Left forelimb (tissue), 1 donor: ENCODE results near the gene PLXNA4.
"Not testable (repeated sequence)": the region's sequence is repeated elsewhere in the genome, so short reads cannot be mapped to it uniquely, and the experiment has no call there.

Experiments
- DNase-seq: peaks from one replicate; pipeline ENCODE4 v3.0.0-alpha.2; 2018; ENCODE audit warnings: low spot score

Gene PLXNA4

DNA sequence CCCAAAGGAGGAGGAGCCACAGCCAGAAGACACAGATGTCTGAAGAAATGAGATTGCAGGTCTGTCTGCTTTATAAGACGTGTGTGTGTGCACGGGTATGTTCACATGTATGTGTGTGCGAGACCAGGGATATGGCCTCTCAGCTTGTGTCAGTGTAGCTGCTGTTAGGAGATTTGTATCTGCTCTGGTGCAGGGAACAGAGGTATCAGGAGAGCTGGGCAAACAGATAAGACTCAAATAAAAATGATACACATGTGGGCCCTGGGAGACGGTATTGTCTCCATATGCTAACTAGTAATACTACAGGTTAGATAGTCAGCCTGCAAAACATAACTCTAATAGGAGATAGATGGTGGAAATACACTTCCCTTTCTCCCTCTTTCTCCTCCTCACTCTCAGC lies 161.0 kb downstream of the PLXNA4 start:
- no peak for DNase-seq

DNA sequence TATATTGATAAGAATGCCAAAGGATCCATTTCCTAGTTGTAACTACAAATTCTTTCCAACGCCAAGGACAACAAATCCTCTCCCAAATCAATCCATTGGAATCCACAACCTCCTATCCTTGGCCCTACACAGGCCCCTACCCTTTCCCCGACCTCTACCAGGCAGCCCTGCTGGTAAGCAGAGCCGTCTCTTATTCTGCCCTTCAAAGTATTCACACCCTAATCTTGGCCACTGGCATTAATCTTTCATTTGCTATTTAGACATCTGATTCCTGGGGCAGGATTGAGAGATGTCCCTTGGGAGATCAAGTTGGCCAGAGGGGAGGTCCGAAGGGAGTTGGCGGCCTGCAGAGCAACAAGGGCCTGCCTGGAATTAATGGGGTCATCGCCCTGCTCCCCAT lies 161.4 kb downstream of the PLXNA4 start:
- no peak for DNase-seq

DNA sequence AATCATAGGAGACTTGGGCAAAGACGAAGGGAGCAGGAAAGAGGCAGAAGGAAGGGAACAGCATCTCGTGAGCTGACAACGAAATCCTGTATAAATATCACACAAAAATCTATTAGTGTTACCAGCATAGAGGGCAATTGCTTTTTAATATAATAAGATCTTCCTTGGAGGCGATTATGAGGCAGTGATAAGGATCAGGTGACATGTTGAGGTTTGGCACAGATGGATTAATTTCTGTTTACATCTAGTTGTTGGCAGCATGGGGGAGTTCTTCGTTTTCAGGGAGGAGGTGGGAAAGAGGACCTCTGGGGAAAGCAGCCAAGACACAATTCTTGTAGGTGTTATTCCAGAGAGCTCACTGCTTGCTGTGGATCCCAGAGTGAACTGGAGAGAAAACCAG lies 163.8 kb downstream of the PLXNA4 start:
- no peak for DNase-seq

DNA sequence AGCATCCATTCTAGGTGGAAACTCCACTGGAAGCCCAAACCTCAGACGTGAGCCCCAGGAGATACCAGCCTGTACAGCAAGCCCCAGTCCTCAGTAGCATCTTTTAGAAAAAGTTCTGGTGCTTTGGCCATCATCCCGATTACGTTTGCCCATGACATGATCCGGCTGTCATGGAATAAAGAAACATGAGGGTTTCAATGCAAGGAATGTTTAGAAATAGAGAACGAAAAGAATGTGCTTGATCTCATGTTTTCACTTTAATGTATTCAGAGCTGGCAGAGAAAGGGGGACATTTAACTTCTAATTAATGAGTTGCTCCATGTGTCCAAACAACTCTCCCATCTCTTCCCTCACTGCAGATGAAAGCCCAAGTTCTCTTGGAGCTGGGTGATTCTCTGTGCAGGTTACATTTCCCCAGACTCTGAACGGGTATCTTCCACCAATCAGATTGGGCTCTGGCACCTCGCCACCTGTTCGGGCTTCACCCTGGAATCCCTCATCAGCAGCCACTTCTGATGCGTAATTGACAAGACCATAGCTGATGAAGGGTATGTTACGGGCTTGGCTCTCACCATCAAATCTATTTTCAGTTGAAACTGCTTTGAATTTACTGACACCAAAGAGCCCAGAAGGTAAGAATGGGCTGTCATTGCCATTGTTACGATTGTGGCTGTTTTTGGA lies 165.3 kb downstream of the PLXNA4 start:
- DNase-seq, result no peak

DNA sequence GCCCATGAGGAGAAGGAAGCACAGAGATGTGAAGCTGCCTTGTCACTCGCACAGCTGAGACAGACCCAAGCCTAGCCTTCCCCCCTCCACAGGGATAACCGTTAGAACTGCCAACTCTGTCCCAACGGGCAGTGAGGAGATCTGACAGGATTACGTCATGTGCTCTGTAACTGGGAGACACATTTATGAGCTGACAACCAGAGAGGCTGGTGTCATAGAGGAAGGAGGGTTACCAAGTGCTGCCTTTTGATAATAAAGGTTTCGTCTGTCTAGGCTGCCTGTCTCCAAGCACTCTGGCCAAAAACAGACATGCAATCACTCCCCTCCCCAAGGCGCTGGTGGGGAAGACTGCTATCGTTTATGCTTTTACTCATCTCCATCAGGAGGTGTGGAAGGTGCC lies 165.9 kb downstream of the PLXNA4 start:
- DNase-seq, result no peak

DNA sequence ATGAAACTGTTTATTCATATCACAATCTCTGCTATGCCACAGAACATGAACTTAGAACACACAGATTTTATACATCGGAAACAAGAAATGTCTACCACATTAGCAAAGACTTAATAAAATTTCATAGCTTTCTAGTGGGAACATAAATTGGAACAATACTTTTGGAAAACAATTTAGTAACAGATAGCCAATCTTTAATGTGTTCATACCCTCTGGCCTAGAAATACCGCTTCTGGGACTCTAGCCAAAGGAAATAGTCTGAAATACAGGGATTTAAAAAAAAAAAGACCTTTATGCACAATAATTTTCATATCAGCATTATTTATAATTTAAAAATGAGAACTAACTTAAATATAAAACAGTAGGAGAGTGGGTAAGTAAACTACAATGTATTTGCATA lies 168.5 kb downstream of the PLXNA4 start:
- no peak for DNase-seq

DNA sequence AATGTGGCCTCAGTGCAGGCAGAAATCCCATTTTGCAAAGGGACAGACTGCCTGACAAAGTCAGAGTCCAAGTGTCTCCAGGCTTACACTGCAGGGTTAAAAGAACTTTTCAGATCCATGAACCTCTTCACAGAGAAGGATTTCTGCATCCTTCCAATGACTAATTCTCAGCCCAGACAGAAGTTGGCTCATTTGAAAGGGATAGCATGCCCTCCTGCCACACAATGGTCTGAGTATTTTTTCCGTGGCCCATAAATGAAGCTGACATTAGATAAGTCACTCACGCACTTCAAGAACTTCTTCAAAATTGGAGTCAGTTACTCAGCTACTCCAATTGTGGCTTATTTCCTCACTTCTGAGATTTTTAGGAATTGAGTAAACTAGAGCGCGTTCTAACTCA lies 170.2 kb downstream of the PLXNA4 start:
- DNase-seq, result no peak

DNA sequence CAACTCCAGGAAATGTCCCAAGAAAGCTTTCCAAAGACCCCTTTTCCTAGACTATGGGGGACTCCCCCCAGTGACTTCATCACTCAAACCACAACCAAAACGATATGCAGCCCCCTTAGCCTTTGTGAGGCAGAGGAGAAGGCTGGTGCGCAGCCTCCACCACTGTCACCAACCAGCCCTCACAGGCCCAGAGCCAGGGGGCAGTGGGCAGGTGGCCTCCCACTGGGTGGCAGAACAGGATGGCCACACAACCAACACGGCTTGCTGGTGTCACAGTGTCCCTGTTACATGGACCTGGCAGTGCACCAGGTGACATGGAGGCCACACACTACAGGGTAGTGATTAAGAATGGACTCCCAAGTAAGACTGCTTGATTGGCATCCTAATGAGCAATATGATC lies 172.0 kb downstream of the PLXNA4 start:
- DNase-seq, result no peak

DNA sequence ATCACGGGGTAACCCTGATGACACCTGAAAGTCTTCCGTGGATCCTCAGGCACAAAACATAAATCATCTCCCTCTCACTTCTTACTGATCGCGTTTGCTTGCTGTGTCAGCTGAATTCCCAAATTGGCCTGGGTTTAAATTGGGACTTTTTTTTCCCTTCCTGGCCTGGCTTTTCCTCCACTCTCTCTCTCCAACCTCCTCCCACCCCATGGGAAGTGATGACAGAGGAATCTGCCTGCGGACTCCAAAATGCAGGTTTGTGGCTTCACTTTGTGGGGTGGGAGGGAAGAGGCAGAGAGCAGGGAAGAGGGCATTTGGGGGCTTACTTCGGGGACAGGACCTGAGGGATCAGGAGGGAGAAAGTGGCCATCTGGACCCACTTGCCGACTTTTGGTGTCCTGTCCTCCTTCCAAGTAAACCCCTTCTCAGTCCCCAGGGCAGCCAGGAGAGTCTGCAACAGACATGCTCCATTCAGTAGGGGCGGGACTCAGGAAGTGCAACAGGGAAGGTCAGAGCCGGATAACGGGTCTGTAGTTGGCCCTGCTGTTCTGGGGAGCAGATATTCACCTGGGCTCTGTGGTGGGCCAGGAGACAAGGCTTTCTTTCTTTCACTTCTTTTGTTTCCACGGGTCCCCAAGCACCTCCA lies 172.7 kb downstream of the PLXNA4 start:
- DNase-seq, result no peak

DNA sequence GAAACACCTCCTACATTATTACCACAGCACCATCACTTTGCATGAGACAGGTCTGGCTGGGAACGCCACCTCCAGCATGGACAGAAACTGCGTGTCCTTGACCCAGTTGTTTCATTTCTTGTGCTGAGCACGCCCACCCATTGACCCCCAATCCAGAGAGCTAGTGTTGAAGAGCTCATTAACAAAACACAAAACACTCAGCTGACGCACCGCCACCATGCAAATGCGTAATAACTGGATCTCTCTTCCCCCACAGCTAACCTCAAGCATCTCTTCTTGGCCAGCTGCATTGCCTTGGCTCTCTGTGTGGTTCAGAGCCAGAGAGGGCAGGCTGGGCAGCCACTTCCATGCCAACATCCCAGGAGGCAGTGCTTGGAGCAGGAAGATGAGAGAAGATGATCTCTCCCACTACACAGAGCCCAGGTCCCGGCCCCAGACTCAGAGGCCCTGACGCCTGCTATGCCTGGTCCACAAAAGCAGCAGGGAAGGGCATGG lies 173.5 kb downstream of the PLXNA4 start:
- DNase-seq, result no peak

DNA sequence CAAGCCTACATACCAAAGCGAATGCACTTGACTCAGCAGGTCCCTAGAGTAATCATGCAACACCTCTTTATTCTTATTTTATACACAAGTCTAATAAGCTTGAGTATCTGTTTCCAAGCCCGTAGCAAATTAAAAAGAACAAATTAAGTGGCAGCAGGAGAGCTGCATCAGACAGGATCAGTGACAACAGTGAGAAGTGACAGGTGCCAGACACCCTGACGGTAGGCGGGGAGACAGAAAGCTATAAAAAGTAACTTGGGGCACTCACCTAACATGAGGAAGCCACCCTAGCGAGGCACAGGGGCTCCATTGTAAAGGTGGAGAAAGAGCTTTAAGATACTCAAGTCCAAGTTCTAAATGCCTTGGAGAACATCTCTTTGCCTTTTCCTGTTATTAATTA lies 174.2 kb downstream of the PLXNA4 start:
- DNase-seq, result no peak

DNA sequence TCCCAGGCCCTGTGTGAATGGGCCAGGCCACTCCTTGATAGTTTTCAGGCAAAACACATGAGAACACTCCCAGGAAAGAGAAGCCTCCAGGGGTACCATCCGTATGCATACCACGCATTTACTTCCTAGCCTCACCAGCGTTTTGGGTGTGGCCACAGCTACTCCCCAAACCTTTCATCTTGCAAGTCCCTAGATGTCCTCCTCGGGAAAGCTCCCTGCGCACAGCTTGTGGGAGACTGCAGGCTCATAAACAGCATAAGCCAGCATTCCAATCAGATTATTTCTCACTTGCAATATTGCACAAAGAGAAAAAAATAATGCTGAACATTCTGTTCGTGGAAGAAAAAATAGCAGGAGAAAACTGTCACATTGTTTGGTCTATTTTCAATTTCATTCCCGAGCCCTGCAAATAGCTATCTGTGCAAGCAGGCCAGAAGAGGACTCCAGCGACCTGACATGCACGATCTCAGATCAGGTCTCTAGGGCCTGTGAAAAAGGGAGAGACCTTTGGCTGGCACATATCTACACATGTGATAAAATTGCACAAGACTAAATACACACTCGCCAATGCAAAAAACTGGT lies 175.6 kb downstream of the PLXNA4 start:
- DNase-seq, result no peak

DNA sequence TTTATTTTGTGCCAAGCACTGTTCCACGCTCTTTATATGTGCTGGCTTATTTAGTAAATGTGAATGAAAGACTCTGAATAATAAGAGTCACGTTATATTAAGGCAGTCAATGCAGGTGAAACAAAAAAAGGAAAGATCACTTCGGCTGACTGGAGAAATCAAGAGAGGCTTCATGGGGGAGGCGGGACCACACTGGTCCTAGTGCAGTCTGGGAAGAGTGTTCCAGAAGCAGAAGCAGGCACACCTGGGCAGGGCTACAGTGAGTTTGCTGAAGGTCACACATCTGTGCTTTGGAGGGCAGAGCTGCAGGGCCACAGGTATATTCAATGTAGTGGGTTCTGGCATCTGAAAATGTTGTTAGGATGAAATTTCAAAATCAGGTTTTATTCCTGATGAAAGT lies 176.9 kb downstream of the PLXNA4 start:
- DNase-seq, result no peak

DNA sequence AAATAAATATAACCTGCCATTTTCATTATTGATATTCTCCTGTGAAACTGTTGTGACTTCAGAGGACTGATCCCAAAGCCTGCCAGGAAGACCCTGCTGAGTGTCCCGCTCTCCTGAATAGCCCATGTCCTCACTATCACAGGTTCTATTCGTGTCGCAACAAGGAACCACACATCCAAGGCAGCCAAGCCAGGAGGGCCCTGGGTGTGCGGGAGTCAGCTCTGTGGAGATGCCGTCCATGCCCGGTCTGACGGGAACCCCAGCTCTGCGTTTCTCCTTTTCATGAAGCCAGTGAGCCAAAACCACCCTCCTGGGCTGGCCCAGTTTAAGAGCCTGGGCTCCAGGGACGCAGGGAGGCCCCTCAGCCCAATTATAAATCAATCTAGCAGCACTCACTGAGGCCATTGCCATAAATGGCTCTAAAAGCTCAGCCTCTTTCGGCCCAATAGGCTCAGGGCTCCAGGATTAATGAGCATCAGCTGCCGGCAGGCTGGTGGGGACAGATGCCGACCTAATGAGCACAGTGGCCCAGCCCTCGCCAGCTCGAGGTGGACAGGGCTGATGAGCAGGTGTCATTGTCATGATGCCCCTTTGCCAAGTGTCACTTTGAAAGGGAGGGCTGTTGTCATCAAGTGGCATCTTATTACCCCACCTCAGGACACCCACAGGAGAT lies 177.9 kb downstream of the PLXNA4 start:
- DNase-seq, result no peak

DNA sequence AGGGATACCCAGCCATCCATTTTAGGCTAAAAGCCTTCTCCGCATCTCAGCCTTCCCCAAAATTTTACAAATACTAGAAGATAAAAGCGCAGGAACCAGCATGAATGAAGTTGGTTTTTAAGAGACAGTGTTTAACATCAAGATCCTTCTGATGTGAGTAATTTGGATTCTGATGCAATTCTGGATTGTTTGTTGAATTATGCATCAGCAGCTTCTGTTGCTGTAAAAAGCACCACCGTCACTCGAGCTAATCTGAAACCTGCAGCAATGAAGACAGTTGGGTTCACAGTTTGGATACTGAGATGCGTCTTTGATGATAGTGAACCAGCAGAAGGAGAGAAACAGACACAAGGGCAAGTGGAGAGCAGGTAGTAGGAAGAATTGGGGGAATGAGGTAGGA lies 179.2 kb downstream of the PLXNA4 start:
- DNase-seq, result no peak

DNA sequence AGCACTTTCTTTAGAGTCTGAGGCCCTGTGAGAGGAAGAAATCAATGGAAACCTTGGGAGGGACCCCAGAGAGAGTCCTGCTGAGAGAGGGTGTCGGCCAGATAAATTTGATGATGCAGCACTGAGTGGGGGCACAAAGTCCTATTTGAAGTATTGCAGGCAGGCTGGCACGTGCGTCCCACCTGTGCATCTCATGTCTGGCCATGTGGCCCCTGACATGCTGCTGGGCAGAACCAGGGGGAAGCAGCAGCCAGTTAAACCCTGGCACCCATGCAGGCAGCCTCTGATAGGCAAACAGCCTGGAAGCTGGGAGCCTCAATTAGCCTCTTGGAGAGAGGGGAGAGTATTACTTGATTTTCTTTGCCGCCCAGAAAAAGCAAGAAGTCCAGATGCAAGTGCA lies 180.9 kb downstream of the PLXNA4 start:
- DNase-seq, result no peak

DNA sequence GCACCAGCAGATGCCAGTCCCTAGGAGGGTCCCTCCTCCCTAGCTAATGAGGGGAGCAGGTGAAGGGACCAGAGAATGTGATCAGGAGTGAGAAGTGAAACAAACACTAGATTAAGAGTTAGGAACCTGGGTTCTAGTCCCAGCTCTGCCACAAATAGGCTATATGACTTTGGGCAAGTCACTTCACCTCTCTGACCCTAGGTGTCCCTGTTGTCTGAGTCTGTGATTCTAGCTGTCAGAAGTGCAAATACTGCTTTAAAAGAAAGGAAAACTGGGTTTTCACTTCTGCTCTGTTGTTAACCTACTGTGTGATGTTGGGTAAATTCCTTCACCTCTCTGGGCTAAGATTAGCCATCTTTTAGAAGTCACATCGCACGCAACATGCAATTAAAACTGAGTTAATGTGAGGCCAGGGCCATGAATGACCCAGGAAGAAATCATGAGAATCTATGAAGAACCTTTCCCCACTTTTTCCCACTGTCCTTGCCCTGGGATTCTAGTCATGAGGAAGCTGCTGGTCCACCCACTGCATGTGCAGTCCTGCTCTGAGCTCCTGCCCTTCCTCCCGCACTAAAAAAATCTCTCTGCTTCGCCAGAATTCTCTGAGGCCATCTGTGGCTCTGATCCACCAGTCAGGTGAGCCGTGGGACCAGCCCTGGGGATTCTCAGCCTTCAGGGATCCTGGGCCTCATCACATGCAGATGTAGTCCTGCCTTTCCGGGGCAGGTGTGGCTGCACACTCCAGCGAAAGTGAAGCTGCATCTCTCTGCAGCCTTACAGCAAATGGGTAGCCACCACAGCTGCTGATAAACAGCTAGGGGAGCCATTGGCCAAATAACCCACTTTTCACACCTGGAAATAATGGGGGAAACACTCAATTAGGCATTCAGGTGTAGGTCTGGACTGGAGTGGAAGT lies 181.7 kb downstream of the PLXNA4 start:
- DNase-seq, result no peak

DNA sequence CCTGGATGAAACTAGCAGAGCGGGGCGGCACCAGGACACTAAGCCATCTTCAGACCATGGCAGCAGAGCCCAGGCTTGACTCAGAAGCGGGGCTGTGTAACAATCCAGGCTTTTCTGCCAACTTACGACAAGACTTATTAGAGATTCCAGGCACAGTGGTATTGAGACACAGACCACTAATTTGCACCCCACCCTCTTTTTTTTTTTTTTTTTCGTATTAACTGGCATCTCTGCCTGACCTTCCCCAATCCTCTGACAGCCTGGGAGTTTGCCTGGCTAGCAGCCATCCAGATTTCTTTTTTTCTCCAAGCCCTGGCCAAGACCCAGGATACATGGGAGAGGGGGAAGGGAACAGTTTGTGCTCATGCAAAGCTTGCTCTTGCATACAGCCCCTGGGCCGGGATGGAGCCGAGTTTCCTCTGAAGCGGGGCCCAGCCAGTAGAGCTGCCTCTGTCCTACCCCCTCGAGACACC lies 182.4 kb downstream of the PLXNA4 start:
- DNase-seq, result no peak

DNA sequence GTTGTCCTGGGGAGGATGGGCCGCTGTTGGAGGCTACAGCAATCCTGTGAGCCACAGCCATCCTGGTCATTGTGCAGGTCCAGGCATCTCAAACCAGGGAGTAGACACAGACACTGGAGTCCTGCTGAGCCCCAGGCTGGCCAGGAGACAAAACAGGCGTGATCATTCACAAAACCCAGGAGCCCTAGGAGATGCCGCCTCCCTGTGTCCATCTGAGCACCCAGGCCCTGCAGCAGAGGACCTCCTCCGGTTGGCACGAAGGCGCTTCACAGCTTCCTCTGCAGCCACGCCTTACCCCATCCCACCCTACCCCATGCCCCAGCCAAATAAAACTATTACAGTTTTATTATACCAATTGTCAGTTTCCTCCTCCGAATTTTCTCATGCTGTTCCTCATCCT lies 183.6 kb downstream of the PLXNA4 start:
- no peak for DNase-seq

DNA sequence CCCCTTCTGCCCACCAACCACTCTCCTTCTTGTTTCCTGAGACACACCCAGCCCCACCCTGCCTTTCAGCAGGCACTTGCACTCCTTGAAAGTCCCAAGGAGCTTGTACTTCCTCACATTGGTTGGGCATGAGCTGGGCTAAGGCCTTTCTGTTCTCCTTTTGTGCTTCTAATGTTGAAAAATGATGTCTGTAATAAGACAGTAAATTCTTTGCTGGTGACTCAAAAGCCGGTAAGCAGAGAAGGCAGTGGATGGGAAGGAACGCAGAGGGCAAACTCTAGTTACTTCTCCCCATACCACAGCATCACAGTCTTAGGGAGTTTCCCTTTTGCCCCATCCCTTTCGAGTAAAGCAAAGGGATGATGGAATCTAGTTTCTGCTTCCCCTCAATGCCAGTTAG lies 185.6 kb downstream of the PLXNA4 start:
- DNase-seq, result no peak

DNA sequence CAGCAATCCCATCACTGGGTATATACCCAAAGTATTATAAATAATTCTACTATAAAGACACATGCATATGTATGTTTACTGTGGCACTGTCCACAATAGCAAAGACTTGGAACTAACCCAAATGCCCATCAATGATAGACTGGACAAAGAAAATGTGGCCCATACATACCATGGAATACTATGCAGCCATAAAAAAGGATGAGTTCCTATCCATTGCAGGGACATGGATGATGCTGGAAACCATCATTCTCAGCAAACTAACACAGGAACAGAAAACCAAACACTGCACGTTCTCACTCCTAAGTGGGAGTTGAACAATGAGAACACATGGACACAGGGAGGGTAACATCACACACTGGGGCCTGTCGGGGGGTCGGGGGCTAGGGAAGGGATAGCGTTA lies 186.2 kb downstream of the PLXNA4 start:
- DNase-seq, result not testable (repeated sequence)

DNA sequence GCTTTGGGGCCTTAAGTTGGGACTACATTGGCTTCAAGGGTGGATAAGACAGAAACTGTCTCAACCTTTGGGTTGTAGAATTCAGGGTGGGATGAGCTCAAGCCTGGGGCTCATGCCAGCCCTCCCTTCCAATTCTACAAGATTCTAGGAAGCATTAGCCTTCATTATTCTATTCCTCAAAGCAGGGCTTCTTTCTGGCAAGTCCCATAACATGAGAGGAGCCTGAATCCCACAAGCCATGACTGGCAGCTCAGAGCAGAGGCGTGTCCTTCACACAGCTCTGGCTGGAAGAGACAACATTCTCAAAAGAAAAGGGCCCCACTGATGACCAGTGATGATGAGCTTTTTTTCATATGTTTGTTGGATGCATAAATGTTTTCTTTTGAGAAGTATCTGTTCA lies 187.6 kb downstream of the PLXNA4 start:
- no peak for DNase-seq
